HL-60 (cell line): Measurements from ENCODE around the gene LTB4R2.

ENCODE experiments used
- DNase-seq, 2 experiments: peaks; one replicate each; pipeline ENCODE4 v3.0.0-alpha.2; 2010 to 2020; ENCODE audit warnings: low read depth in 1 of 2, low spot score in 1 of 2
- H3K27ac ChIP-seq: fragments of 250-450 bp; sonication (Bioruptor Pico); replicated peaks from 2 replicates; pipeline ENCODE4 v1.5.1; 2020; ENCODE audit warnings: mild to moderate bottlenecking, moderate library complexity
- H3K27me3 ChIP-seq: fragments of 250-450 bp; sonication (Bioruptor Pico); 2 replicates; pipeline ENCODE4 v1.5.1; 2021; ENCODE audit warnings: mild to moderate bottlenecking, moderate library complexity; ENCODE audit not compliant: insufficient read depth, poor library complexity, severe bottlenecking
- H3K4me3 ChIP-seq: replicated peaks from 2 replicates; pipeline ENCODE4 v1.5.1; 2011; ENCODE audit warnings: mild to moderate bottlenecking, control low read depth, low read length; ENCODE audit not compliant: insufficient read depth
- GABPA ChIP-seq: IDR thresholded peaks from 2 replicates; pipeline ENCODE4 v1.6.1; 2012; ENCODE audit warnings: low read depth
- POLR2AphosphoS5 ChIP-seq: IDR thresholded peaks from 2 replicates; pipeline ENCODE4 v1.6.1; 2012; ENCODE audit warnings: low read depth
- SPI1 ChIP-seq: IDR thresholded peaks from 2 replicates; pipeline ENCODE4 v1.6.1; 2012; ENCODE audit warnings: low read depth, mild to moderate bottlenecking, borderline replicate concordance
- TF ChIP-seq, protein P1 (sequence below): IDR thresholded peaks from one replicate; pipeline ENCODE4 v1.5.1; 2011; ENCODE audit warnings: low read length, control low read depth, inconsistent platforms; ENCODE audit not compliant: insufficient read depth
- TF ChIP-seq, protein P2 (sequence below): IDR thresholded peaks from 2 replicates; pipeline ENCODE4 v1.6.1; 2012; ENCODE audit warnings: low read depth; ENCODE audit not compliant: insufficient replicate concordance

Gene LTB4R2

DNA sequence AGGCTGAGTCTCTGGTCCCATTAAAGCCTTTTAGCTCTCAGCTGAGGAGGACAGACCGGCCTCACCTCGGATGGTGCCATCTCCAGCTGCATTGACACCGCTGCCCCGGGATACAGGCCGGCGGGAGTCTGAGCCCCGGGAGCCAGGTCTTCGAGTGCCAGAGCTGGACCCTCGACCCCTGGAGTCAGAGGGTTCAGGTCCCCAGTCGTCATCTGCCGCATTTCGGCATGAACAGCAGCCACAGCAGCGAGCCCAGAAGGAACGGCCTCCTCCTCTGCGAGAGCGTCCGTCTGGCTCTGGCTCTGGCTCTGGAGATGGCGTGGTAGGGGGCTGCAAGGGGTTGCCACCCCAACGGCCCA is 48.0 kb upstream of the LTB4R2 start:
- Histone ChIP-seq H3K27me3 (no peaks in the 10 kb centered on the region), H3K27ac (no peak overlapping the region), H3K4me3 (no peak overlapping the region)
- no peak for DNase-seq
- TF ChIP-seq, protein P1, sequence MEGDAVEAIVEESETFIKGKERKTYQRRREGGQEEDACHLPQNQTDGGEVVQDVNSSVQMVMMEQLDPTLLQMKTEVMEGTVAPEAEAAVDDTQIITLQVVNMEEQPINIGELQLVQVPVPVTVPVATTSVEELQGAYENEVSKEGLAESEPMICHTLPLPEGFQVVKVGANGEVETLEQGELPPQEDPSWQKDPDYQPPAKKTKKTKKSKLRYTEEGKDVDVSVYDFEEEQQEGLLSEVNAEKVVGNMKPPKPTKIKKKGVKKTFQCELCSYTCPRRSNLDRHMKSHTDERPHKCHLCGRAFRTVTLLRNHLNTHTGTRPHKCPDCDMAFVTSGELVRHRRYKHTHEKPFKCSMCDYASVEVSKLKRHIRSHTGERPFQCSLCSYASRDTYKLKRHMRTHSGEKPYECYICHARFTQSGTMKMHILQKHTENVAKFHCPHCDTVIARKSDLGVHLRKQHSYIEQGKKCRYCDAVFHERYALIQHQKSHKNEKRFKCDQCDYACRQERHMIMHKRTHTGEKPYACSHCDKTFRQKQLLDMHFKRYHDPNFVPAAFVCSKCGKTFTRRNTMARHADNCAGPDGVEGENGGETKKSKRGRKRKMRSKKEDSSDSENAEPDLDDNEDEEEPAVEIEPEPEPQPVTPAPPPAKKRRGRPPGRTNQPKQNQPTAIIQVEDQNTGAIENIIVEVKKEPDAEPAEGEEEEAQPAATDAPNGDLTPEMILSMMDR: no peak
- TF ChIP-seq POLR2AphosphoS5 (no peak), GABPA (no peak), SPI1 (no peak)
- TF ChIP-seq, protein P2, sequence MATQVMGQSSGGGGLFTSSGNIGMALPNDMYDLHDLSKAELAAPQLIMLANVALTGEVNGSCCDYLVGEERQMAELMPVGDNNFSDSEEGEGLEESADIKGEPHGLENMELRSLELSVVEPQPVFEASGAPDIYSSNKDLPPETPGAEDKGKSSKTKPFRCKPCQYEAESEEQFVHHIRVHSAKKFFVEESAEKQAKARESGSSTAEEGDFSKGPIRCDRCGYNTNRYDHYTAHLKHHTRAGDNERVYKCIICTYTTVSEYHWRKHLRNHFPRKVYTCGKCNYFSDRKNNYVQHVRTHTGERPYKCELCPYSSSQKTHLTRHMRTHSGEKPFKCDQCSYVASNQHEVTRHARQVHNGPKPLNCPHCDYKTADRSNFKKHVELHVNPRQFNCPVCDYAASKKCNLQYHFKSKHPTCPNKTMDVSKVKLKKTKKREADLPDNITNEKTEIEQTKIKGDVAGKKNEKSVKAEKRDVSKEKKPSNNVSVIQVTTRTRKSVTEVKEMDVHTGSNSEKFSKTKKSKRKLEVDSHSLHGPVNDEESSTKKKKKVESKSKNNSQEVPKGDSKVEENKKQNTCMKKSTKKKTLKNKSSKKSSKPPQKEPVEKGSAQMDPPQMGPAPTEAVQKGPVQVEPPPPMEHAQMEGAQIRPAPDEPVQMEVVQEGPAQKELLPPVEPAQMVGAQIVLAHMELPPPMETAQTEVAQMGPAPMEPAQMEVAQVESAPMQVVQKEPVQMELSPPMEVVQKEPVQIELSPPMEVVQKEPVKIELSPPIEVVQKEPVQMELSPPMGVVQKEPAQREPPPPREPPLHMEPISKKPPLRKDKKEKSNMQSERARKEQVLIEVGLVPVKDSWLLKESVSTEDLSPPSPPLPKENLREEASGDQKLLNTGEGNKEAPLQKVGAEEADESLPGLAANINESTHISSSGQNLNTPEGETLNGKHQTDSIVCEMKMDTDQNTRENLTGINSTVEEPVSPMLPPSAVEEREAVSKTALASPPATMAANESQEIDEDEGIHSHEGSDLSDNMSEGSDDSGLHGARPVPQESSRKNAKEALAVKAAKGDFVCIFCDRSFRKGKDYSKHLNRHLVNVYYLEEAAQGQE: no peak

DNA sequence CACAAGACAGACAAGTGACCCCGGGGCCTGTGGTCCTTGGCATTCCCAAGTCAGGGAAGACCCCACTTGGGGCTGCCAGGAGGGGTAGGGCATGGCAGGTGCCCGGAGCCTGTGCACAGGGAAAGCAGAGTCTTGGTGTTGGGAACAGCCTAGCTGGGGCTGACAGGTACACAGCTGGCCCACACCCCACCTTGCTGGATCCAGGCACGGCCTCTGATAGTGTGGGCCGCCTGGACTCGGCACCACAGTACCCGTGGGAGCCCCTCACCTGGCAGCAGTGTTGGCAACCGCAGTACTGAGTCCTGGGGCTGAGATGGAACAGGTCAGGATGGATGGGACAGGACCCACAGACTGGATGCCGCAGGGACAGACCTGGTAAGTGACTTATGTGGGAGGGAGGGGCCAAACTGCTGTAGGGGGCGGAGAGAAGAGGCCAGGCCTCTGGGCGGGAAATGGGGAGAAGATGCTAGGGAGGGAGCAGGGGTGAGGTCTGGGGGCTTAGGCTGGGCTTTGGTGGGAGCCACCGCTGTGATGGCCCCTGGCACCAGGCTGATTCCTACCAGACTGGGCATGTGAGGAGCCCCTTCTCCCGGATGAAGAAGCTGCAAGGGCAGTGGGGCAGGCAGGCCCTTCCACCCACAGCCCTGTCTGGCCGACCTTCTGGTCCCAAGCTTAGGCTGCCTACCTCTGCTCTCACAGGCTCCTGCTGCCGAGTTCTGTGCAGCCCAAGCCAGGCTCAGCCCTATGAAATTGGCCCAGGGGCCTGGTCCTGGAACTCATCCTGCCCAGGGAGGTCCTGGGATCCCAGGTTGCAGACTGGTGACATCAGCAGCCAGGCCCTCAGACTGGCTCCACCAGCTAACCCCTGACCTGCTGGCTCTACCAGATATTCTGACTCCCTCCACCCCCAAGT is 46.9 kb upstream of the LTB4R2 start, which contains the start of gene TGM1:
Gene TGM1 (minus strand): TSS at position 357 of the 913 bp plus-strand sequence. CDS start 825 bp downstream, outside the sequence.
- DNase-seq: no peak
- H3K27ac ChIP-seq: no peak within 1 kb of the TSS
- TF ChIP-seq, protein P2: no peak
- TF ChIP-seq, protein P1: no peak
- TF ChIP-seq GABPA: no peak
- TF ChIP-seq SPI1: no peak
- TF ChIP-seq POLR2AphosphoS5: no peak
- H3K27me3 ChIP-seq: no peaks in the 10 kb centered on the region
- no peak within 1 kb of the TSS for H3K4me3 ChIP-seq

DNA sequence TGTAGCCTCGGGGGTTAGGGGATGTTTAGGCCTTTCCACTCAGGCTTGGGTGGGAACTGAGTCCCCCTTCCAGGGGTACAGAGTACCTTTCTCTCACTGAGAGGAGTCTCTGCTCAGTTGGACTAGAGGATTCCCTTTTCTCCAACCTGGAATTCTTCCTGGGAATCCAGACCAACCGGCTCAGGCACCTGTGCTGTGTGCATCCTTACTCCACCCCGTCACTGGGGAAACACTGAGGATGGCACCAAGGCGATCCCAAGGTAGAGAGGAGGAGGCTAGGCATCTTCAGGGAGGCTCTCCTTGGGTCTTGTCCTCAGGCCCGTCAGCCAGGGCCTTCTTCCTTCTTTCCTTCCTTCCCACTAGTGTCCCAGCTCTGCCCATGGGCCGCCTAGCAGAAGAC is 46.1 kb upstream of the LTB4R2 start:
- Histone ChIP-seq H3K4me3 (no peak overlapping the region), H3K27me3 (no peaks in the 10 kb centered on the region), H3K27ac (no peak overlapping the region)
- TF ChIP-seq, protein P2: no peak
- TF ChIP-seq, protein P1: no peak
- no peak for TF ChIP-seq POLR2AphosphoS5
- no peak for TF ChIP-seq SPI1
- no peak for TF ChIP-seq GABPA
- DNase-seq: no peak
